Endothelial cell of umbilical vein (primary cell): Measurements from ENCODE around the gene POLR3GL. TPM values are rescaled to one million over a fixed set of nuclear protein-coding genes. Genes with fewer than 3 reads are reported as not detected.

Source experiments
- BruUV-seq: library from RNA; stranded (reverse); fragments of 400-500 nt; replicated peaks from 2 replicates; lab custom pipeline; 2021; lab: Mats Ljungman, UMichigan
- CTCF ChIA-PET: fragments of 300-600, 350-600 bp; sonication (Branson Sonifier 250); formaldehyde crosslinking; loops from one replicate; lab custom pipeline; 2021; ENCODE audit warnings: antibody characterized with exemption, inconsistent platforms; lab: Charles Lee
- POLR2A ChIA-PET: fragments of 300-600, 350-600 bp; sonication (Branson Sonifier 250); formaldehyde crosslinking; loops from one replicate; lab custom pipeline; 2021; ENCODE audit warnings: antibody characterized with exemption, inconsistent platforms; lab: Charles Lee
- DNase-seq: peaks from one replicate; pipeline ENCODE4 v3.0.0-alpha.2; 2011; ENCODE audit warnings: low read depth, low spot score
- FAIRE-seq: peaks from 2 replicates; lab custom pipeline; 2011; peaks lifted over from hg19 to GRCh38; lab: Jason Lieb, UNC
- H2AFZ ChIP-seq: 2 replicates; pipeline ENCODE4 v1.6.0; 2012; ENCODE audit warnings: low read depth, low read length, control low read depth, inconsistent platforms
- H3K27ac ChIP-seq: 2 replicates; pipeline ENCODE4 v1.5.1; 2011; ENCODE audit warnings: low read depth, mild to moderate bottlenecking, control low read depth, low read length, moderate library complexity; ENCODE audit not compliant: insufficient read depth
- H3K27me3 ChIP-seq, 2 experiments: 2 replicates each; pipeline versions ENCODE4 v1.6.0 to v1.6.1; 2011; ENCODE audit warnings: low read length in 2 of 2, mixed read lengths in 1 of 2; ENCODE audit not compliant: control insufficient read depth in 2 of 2, insufficient read depth in 2 of 2
- H3K36me3 ChIP-seq, 2 experiments: 2 replicates in 1 of 2; 3 replicates in 1 of 2; pipeline ENCODE4 v1.5.1; 2011; ENCODE audit warnings: low read length in 2 of 2, mild to moderate bottlenecking in 1 of 2, moderate library complexity in 1 of 2; ENCODE audit not compliant: control insufficient read depth in 2 of 2, insufficient read depth in 2 of 2; ENCODE audit errors: extremely low read depth in 1 of 2
- H3K4me1 ChIP-seq: 3 replicates; pipeline ENCODE4 v1.5.1; 2011; ENCODE audit warnings: mild to moderate bottlenecking, low read length; ENCODE audit not compliant: control insufficient read depth, insufficient read depth; ENCODE audit errors: extremely low read depth
- H3K4me2 ChIP-seq: 2 replicates; pipeline ENCODE4 v1.6.1; 2011; ENCODE audit warnings: low read length, control low read depth, mixed read lengths; ENCODE audit not compliant: insufficient read depth
- H3K4me3 ChIP-seq, 3 experiments: fragments of 200-600 bp in 1 of 3; sonication (generic), shearing (Covaris generic) in 1 of 3; replicated peaks in 1 of 3; 2 replicates each; pipeline ENCODE4 v1.5.1; 2011 to 2016; ENCODE audit warnings: control low read depth in 3 of 3, low read length in 3 of 3, mild to moderate bottlenecking in 2 of 3, inconsistent platforms in 1 of 3, low read depth in 1 of 3, moderate library complexity in 1 of 3; ENCODE audit not compliant: insufficient read depth in 1 of 3
- H3K79me2 ChIP-seq: 2 replicates; pipeline ENCODE4 v1.6.0; 2012; ENCODE audit warnings: low read length, inconsistent platforms; ENCODE audit not compliant: control insufficient read depth, insufficient read depth
- H3K9ac ChIP-seq: replicated peaks from 2 replicates; pipeline ENCODE3; 2011; ENCODE audit warnings: low read length, control low read depth; ENCODE audit not compliant: insufficient read depth; ENCODE audit errors: extremely low read depth
- H3K9me1 ChIP-seq: replicated peaks from 3 replicates; pipeline ENCODE4 v1.6.0; 2011; ENCODE audit warnings: mild to moderate bottlenecking, low read length; ENCODE audit not compliant: control insufficient read depth, insufficient read depth; ENCODE audit errors: extremely low read depth
- H3K9me3 ChIP-seq: replicated peaks from 2 replicates; pipeline ENCODE4 v1.5.1; 2012; ENCODE audit warnings: low read length, inconsistent platforms; ENCODE audit not compliant: control insufficient read depth, insufficient read depth
- H4K20me1 ChIP-seq: replicated peaks from 2 replicates; pipeline ENCODE3; 2011; ENCODE audit warnings: mild to moderate bottlenecking, low read length; ENCODE audit not compliant: control insufficient read depth, insufficient read depth; ENCODE audit errors: extremely low read depth
- EZH2 ChIP-seq: IDR thresholded peaks from 2 replicates; pipeline ENCODE4 v1.6.1; 2012; ENCODE audit warnings: borderline replicate concordance, low read depth, mild to moderate bottlenecking, moderate library complexity, low read length, inconsistent platforms; ENCODE audit not compliant: severe bottlenecking
- FOS ChIP-seq: IDR thresholded peaks from 2 replicates; pipeline ENCODE4 v1.6.1; 2011; ENCODE audit warnings: mild to moderate bottlenecking, low read length, moderate library complexity, borderline replicate concordance; ENCODE audit not compliant: insufficient read depth
- GATA2 ChIP-seq: IDR thresholded peaks from 2 replicates; pipeline ENCODE4 v1.7.0; 2011; ENCODE audit warnings: low read depth, mild to moderate bottlenecking, moderate library complexity, mixed read lengths, low read length; ENCODE audit not compliant: insufficient read length, insufficient read depth
- JUN ChIP-seq: IDR thresholded peaks from 2 replicates; pipeline ENCODE4 v1.6.1; 2011; ENCODE audit warnings: borderline replicate concordance, low read depth; ENCODE audit not compliant: insufficient read length, insufficient read depth
- MYC ChIP-seq: IDR thresholded peaks from one replicate; pipeline ENCODE4 v1.6.1; 2011; ENCODE audit warnings: mild to moderate bottlenecking, low read depth, low read length
- POLR2A ChIP-seq: IDR thresholded peaks from 2 replicates; pipeline ENCODE4 v1.6.1; 2012; ENCODE audit warnings: low read depth, mild to moderate bottlenecking, control low read depth, low read length
- POLR2AphosphoS5 ChIP-seq: IDR thresholded peaks from 2 replicates; pipeline ENCODE4 v1.6.1; 2012; ENCODE audit warnings: low read depth, mild to moderate bottlenecking, control low read depth, low read length, moderate library complexity; ENCODE audit not compliant: insufficient read depth
- dilution Hi-C: fragments of 300-500 bp; cut with MboI; formaldehyde crosslinking; loops from one replicate; pipeline ENCODE4 v1.15.0; 2019; ENCODE audit warnings: low sequenced_read_pairs; ENCODE audit not compliant: extremely low pct_ligation_motif_present
- intact Hi-C: fragments of 100-400 bp; cut with micrococcal nuclease; formaldehyde crosslinking; loops from one replicate; pipeline ENCODE4 v1.10.0; 2022
- polyA plus RNA-seq, 4 experiments: library from polyadenylated mRNA; depleted of rRNA in 3 of 4; stranded (reverse) in 3 of 4; unstranded in 1 of 4; fragments of >200 nt; gene quantifications; 2 replicates each; pipeline versions ENCODE4 v1.2.1 to v1.2.3, GENCODE V29; 2011 to 2012; ENCODE audit warnings: missing spikeins in 1 of 4
- total RNA-seq: library from RNA; stranded (reverse); gene quantifications from 2 replicates; pipeline ENCODE4 v1.2.3, GENCODE V29; 2021
- TF ChIP-seq, protein P1 (sequence below), 2 donors: IDR thresholded peaks; 1 replicate in 1 of 2; 2 replicates in 1 of 2; pipeline ENCODE4 v1.5.1; 2011; ENCODE audit warnings: low read length in 2 of 2, mild to moderate bottlenecking in 2 of 2, moderate library complexity in 2 of 2, control low read depth in 1 of 2, inconsistent platforms in 1 of 2, low read depth in 1 of 2; ENCODE audit not compliant: insufficient read depth in 1 of 2; ENCODE audit errors: extremely low read depth in 1 of 2
- TF ChIP-seq, protein P2 (sequence below): IDR thresholded peaks from 2 replicates; pipeline ENCODE4 v1.6.1; 2011; ENCODE audit not compliant: insufficient read depth, insufficient read length

The POLR3GL gene
- total and polyA plus RNA-seq, 2 donors (not counting 3 experiments of a cell fraction or from before 2014, with no cell fraction given) = 12.4 to 15.3 TPM

DNA sequence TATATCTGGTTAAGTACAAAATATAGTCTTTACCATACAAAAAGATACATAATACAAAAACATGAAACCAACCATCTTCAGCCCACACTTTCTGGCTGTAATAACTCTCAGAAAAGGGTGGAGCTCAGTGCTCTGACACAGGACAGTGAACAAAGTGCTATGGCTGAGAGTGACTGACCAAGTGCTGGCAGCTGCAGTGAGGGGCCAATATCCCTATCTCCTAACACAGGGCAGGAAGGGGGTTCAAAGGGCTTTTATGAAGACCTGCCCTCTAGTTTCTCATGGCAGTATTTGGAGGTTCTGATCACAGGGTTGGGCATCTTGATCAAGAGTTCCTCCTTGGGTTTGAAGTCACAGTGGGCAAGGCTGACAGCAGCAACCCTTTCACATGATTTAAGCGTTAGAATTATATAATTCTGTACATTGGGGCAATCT lies 28.0 kb downstream of the POLR3GL start:
- dilution Hi-C loops (no loop called here), intact Hi-C loops (no loop called here)
- peaks cover 2 to 16% of the 10 kb centered on the region in 2 experiments for H3K36me3 ChIP-seq

More for the DNA sequence above, 28.0 kb downstream of the POLR3GL start:
- Histone ChIP-seq H3K79me2 (peaks cover 10% of the 10 kb centered on the region), H3K27me3 (no peaks in the 10 kb centered on the region), H2AFZ (no peak overlapping the region), H3K4me3 (no peak overlapping the region), H3K9me1 (no peaks in the 10 kb centered on the region), H3K9me3 (no peaks in the 10 kb centered on the region), H3K4me1 (peaks cover 12% of the 10 kb centered on the region), H3K4me2 (no peak overlapping the region), H3K27ac (no peak overlapping the region), H3K9ac (no peak overlapping the region), H4K20me1 (no peaks in the 10 kb centered on the region)
- ChIA-PET POLR2A (no interaction called here), CTCF (interaction anchor here (10.4 to 20.0 kb wide), 2 partner anchors 13 to 14 kb away, joined by 87 to 496 read pairs; no protein-coding TSS in a partner anchor)
- BruUV-seq = no TSS peak
- TF ChIP-seq MYC (no peak), POLR2A (no peak), EZH2 (no peak), POLR2AphosphoS5 (no peak), GATA2 (no peak), JUN (no peak), FOS (no peak)
- TF ChIP-seq, protein P1, sequence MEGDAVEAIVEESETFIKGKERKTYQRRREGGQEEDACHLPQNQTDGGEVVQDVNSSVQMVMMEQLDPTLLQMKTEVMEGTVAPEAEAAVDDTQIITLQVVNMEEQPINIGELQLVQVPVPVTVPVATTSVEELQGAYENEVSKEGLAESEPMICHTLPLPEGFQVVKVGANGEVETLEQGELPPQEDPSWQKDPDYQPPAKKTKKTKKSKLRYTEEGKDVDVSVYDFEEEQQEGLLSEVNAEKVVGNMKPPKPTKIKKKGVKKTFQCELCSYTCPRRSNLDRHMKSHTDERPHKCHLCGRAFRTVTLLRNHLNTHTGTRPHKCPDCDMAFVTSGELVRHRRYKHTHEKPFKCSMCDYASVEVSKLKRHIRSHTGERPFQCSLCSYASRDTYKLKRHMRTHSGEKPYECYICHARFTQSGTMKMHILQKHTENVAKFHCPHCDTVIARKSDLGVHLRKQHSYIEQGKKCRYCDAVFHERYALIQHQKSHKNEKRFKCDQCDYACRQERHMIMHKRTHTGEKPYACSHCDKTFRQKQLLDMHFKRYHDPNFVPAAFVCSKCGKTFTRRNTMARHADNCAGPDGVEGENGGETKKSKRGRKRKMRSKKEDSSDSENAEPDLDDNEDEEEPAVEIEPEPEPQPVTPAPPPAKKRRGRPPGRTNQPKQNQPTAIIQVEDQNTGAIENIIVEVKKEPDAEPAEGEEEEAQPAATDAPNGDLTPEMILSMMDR (IDR thresholded peaks at IDR 0.05; ENCODE audit: extremely low read depth in 1 of 2, insufficient read depth in 1 of 2, low read depth in 1 of 2, low read length in 2 of 2) = no peak
- TF ChIP-seq, protein P2, sequence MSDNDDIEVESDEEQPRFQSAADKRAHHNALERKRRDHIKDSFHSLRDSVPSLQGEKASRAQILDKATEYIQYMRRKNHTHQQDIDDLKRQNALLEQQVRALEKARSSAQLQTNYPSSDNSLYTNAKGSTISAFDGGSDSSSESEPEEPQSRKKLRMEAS = no peak
- no peak for FAIRE-seq
- DNase-seq = no peak
